Heart left ventricle (tissue), 16 donors: ENCODE data around the gene BTG4. TPM values are rescaled to one million over a fixed set of nuclear protein-coding genes. Genes with fewer than 3 reads are reported as not detected.

Experiments
- ATAC-seq, 4 donors: fragments of 200-7000 bp; cut with Tn5 transposase; one replicate each; pipeline ENCODE4 v1.9.1; 2020 to 2022; ENCODE audit warnings: moderate library complexity in 4 of 4, mild to moderate bottlenecking in 3 of 4, moderate number of reproducible peaks in 1 of 4
- DNase-seq, 5 donors: peaks; one replicate each; pipeline ENCODE4 v3.0.0-alpha.2; 2020
- H3K27ac ChIP-seq, 12 donors: fragments of 200-600 bp; sonication (generic) in 4 of 12; one replicate each; pipeline versions ENCODE4 v1.5.0 to v1.8.0; 2016 to 2022; ENCODE audit warnings: mild to moderate bottlenecking in 2 of 12
- H3K27me3 ChIP-seq, 9 donors: fragments of 200-600 bp; sonication (generic) in 2 of 9; one replicate each; pipeline versions ENCODE4 v1.5.1 to v1.8.0; 2016 to 2022; ENCODE audit warnings: mild to moderate bottlenecking in 3 of 9
- H3K36me3 ChIP-seq, 9 donors: fragments of 200-600 bp; sonication (generic) in 2 of 9; one replicate each; pipeline versions ENCODE4 v1.5.0 to v1.8.0; 2018 to 2022; ENCODE audit warnings: mild to moderate bottlenecking in 2 of 9
- H3K4me1 ChIP-seq, 12 donors: fragments of 200-600 bp; sonication (generic) in 4 of 12; one replicate each; pipeline versions ENCODE4 v1.5.0 to v1.8.0; 2016 to 2022; ENCODE audit warnings: mild to moderate bottlenecking in 3 of 12
- H3K4me3 ChIP-seq, 12 donors: fragments of 200-600 bp; sonication (generic) in 4 of 12; one replicate each; pipeline versions ENCODE4 v1.5.0 to v1.8.0; 2017 to 2022; ENCODE audit warnings: mild to moderate bottlenecking in 9 of 12, moderate library complexity in 4 of 12
- H3K9me3 ChIP-seq, 12 donors: fragments of 200-600 bp; sonication (generic) in 4 of 12; one replicate each; pipeline versions ENCODE4 v1.5.0 to v1.8.0; 2016 to 2022; ENCODE audit warnings: mild to moderate bottlenecking in 1 of 12
- POLR2A ChIP-seq, 2 donors: fragments of 450-650 bp; IDR thresholded peaks; one replicate each; pipeline ENCODE4 v1.6.1; 2017; ENCODE audit warnings: antibody characterized with exemption in 2 of 2, mild to moderate bottlenecking in 2 of 2, moderate library complexity in 2 of 2
- WGBS, 4 donors: extraction: QIAGEN DNeasy Blood & Tissue Kit in 2 of 4; methylation state at CpG; one replicate each; pipeline versions ENCODE4 v1.1.5 to v1.1.7; 2013 to 2018; 5-methylcytosine and 5-hydroxymethylcytosine counted together
- intact Hi-C, 10 donors: fragments of 100-400 bp; cut with DNase I; formaldehyde crosslinking; loops; one replicate each; pipeline versions ENCODE4 v1.11.1 to v1.14.2; 2022
- polyA plus RNA-seq, 2 donors: library from polyadenylated mRNA; stranded (reverse); fragments of 200-250 nt; gene quantifications; one replicate each; pipeline ENCODE4 v1.2.3, GENCODE V29; 2013
- total RNA-seq, 9 donors: library from RNA; depleted of rRNA in 2 of 9; stranded (reverse); fragments of >200 nt in 2 of 9; fragmentation: NEBNext Ultra II Directional in 3 of 9; extraction: Animal tissue kit (Norgen Biotek cat#: 25700) in 3 of 9; gene quantifications; one replicate each; pipeline versions ENCODE4 v1.1.0 to v1.2.4, GENCODE V29; 2016 to 2023
- TF ChIP-seq, protein P1 (sequence below), 12 donors: fragments of 200-600 bp; sonication (generic) in 4 of 12; IDR thresholded peaks; one replicate each; pipeline versions ENCODE4 v1.5.0 to v1.8.0; 2018 to 2022; ENCODE audit warnings: antibody characterized with exemption in 12 of 12, mild to moderate bottlenecking in 5 of 12
- donor health status: ischemic (EF 13 %, LVEDD 7.1; RV severe dilation, severe dysfunction).
- donor health status: healthy with polysubstance abuse.
- donor health status: DM: no; HTN: yes; CAD: no.
- donor health status: DM: no; HTN: no; CAD: no.
- donor health status: ischemic (EF 25% LVEDD 6.9; RV normal size, moderate dysfunction).
- donor health status: ischemic (EF 25% LVEDD 5.7; RV mildly dilated, moderate dysfunction).
- donor health status: healthy.
- donor health status: DM: yes; HTN: yes; CAD: no.
- donor health status: ischemic (EF 35%, LVEDD 5.7; RV mildly dilated, moderate dysfunction).
- donor health status: nonischemic (EF 11% LVEDD 7.7; RV severe dilation, severe dysfunction).
- donor health status: DM: yes; HTN: yes; CAD: no.
- donor health status: PGD.
- donor health status: ischemic (EF 29% LVEDD 5.4; RV normal size, mild dysfunction).
- donor health status: nonischemic (EF 23%, LVEDD 6.1; RV moderate dilation, normal function).

Gene BTG4
- total and polyA plus RNA-seq, 11 donors = not detected

DNA sequence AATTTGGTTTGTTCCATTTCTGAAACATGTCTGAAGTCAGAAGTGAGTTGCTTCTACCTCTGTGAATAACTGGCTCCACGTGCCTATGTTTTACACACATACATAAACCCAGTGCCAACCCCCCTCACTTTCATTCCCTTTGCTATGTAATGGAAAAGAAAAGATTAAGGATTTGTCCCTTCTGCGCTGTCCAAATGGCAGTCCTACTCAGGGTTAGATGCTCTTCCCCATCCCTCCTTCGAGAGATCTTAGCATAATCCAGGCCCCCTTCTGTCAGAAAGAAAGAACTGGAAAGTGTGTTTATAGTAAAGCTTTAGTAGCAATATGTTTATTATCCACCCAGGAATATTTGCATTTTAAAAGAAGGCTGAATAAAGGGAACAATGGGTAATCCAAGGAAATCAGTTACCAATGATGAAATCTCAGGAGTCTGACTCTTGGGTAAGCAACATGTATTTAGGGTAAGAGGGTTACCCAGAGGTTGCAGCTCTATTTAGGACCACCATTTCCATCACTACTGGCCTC is 25.2 kb upstream of the BTG4 start:
- Histone ChIP-seq H3K36me3 (no peaks in the 10 kb centered on the region), H3K4me1 (peaks cover 0 to 29% (median 16%) of the 10 kb centered on the region in 12 donors), H3K27me3 (peaks cover 0 to 34% (median 7%) of the 10 kb centered on the region in 9 donors), H3K4me3 (no peak overlapping the region), H3K27ac (no peak overlapping the region), H3K9me3 (no peaks in the 10 kb centered on the region)
- DNase-seq (no peak), ATAC-seq (no peak)
- 71 to 80% (median 77%) methylated on average over 3 of the region's 3 CpGs for WGBS, 4 donors
- intact Hi-C loops = loop anchor here in 1 of 10 donors (5.0 kb wide), 1 partner anchor 80 kb away; no protein-coding TSS in a partner anchor
- no peak for TF ChIP-seq POLR2A (IDR thresholded peaks at IDR 0.05)
- TF ChIP-seq, protein P1, sequence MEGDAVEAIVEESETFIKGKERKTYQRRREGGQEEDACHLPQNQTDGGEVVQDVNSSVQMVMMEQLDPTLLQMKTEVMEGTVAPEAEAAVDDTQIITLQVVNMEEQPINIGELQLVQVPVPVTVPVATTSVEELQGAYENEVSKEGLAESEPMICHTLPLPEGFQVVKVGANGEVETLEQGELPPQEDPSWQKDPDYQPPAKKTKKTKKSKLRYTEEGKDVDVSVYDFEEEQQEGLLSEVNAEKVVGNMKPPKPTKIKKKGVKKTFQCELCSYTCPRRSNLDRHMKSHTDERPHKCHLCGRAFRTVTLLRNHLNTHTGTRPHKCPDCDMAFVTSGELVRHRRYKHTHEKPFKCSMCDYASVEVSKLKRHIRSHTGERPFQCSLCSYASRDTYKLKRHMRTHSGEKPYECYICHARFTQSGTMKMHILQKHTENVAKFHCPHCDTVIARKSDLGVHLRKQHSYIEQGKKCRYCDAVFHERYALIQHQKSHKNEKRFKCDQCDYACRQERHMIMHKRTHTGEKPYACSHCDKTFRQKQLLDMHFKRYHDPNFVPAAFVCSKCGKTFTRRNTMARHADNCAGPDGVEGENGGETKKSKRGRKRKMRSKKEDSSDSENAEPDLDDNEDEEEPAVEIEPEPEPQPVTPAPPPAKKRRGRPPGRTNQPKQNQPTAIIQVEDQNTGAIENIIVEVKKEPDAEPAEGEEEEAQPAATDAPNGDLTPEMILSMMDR (IDR thresholded peaks at IDR 0.05) = no peak

DNA sequence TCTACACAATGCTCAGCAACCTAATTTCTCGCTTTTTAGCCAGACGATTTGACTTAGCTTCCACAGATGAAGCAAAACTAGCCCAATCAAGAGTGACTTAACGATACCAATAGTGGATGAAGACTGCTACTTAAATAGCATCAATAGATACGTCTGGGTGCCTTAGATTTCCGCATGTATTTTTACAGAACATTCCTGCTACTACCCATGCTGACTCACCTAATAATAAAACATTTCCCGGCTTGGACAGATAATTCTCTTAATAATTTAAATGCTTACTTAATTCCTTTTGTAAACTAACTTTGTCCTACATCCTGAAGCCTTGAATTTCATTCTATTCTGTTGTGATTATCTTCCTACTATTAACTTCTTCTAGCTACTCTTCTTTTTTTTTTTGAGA is 23.1 kb upstream of the BTG4 start:
- 87 to 89% (median 89%) methylated on average over 6 of the region's 6 CpGs for WGBS, 4 donors
- Histone ChIP-seq H3K27ac (no peak overlapping the region), H3K4me3 (no peak overlapping the region), H3K9me3 (no peaks in the 10 kb centered on the region), H3K27me3 (peaks cover 0 to 14% (median 4%) of the 10 kb centered on the region in 9 donors), H3K36me3 (no peaks in the 10 kb centered on the region), H3K4me1 (peaks cover 0 to 11% (median 6%) of the 10 kb centered on the region in 12 donors)
- ATAC-seq = no peak
- intact Hi-C loops = loop anchor here in 1 of 10 donors (5.0 kb wide), 1 partner anchor 78 kb away; no protein-coding TSS in a partner anchor
- TF ChIP-seq, protein P1 (IDR thresholded peaks at IDR 0.05) = no peak
- TF ChIP-seq POLR2A (IDR thresholded peaks at IDR 0.05) = no peak
- no peak for DNase-seq

DNA sequence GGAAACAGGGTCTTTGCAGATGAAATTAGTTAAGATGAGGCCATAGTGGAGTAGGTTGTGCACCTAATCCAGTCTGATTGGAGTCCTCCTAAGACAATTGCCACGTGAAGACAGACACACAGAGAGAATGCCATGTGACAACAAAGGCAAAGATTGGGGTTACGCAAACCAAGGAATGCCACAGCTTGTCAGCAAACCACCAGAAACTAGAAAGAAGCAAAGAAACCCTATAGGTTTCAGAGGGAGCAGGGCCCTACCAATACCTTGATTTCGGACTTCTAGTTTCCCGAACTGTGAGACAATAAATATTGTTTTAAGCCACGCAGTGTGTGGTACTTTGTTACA is 20.2 kb upstream of the BTG4 start:
- DNase-seq = no peak

DNA sequence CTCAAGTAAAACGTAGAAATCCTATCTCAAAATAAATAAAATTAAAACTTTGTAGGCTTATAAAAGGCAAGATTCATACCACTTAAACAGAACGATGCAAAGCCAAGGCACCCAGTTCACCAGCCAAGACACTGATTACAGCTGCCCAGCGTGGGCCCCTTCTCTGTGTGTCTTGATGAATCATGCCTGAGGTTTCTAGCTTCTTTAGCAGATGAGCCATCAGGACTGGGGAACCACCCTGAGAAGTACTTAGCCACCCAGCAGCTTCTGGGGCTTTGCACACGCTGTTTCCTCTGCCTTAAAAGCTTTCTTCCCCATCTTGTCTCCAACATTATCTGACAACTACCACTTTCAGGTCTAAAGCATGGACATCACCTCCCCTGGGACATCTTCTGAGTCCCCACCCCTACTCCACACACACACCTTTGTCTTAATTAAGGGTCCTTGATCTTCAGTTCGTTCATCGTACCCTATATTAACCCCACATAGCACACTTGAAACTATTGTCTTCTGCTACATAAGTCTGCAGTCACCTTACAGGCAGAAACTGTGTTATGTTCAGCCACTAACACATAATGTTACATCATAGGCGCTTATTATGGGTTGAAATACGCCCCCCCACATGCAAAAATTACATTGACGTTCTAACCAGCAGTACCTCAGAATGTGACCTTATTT is 19.6 kb upstream of the BTG4 start:
- TF ChIP-seq, protein P1 (IDR thresholded peaks at IDR 0.05) = no peak
- no peak for TF ChIP-seq POLR2A (IDR thresholded peaks at IDR 0.05)
- H3K36me3 ChIP-seq = no peaks in the 10 kb centered on the region
- DNase-seq (no peak), ATAC-seq (no peak)
- no peaks in the 10 kb centered on the region for H3K4me1 ChIP-seq
- no peak overlapping the region for H3K27ac ChIP-seq
- H3K4me3 ChIP-seq = no peak overlapping the region
- 79 to 83% (median 82%) methylated on average over 9 of the region's 9 CpGs for WGBS, 4 donors
- intact Hi-C loops = no loop called here
- peaks cover 0 to 11% (median 2%) of the 10 kb centered on the region in 9 donors for H3K27me3 ChIP-seq
- H3K9me3 ChIP-seq = no peaks in the 10 kb centered on the region

More for the DNA sequence above, 20.2 kb upstream of the BTG4 start:
- no peaks in the 10 kb centered on the region for H3K36me3 ChIP-seq
- intact Hi-C loops = no loop called here
- no peaks in the 10 kb centered on the region for H3K9me3 ChIP-seq
- no peak overlapping the region for H3K27ac ChIP-seq
- H3K4me1 ChIP-seq = no peaks in the 10 kb centered on the region
- 85 to 89% (median 87%) methylated on average over 5 of the region's 5 CpGs for WGBS, 4 donors
- H3K4me3 ChIP-seq = no peak overlapping the region
- H3K27me3 ChIP-seq = peaks cover 0 to 11% (median 2%) of the 10 kb centered on the region in 9 donors
- TF ChIP-seq POLR2A (IDR thresholded peaks at IDR 0.05) = no peak
- TF ChIP-seq, protein P1 (IDR thresholded peaks at IDR 0.05) = no peak
- ATAC-seq = no peak
